Panc1 (cell line): ENCODE measurements around the gene RUSF1.

ENCODE experiments used
- TCF7L2 ChIP-seq: IDR thresholded peaks from 2 replicates; pipeline ENCODE4 v1.6.1; 2011; ENCODE audit warnings: mild to moderate bottlenecking, low read depth, low read length, inconsistent platforms
- TF ChIP-seq, protein P1 (sequence below): fragments of 450-650 bp; IDR thresholded peaks from 2 replicates; pipeline ENCODE4 v1.5.1; 2017; ENCODE audit warnings: mild to moderate bottlenecking

DNA sequence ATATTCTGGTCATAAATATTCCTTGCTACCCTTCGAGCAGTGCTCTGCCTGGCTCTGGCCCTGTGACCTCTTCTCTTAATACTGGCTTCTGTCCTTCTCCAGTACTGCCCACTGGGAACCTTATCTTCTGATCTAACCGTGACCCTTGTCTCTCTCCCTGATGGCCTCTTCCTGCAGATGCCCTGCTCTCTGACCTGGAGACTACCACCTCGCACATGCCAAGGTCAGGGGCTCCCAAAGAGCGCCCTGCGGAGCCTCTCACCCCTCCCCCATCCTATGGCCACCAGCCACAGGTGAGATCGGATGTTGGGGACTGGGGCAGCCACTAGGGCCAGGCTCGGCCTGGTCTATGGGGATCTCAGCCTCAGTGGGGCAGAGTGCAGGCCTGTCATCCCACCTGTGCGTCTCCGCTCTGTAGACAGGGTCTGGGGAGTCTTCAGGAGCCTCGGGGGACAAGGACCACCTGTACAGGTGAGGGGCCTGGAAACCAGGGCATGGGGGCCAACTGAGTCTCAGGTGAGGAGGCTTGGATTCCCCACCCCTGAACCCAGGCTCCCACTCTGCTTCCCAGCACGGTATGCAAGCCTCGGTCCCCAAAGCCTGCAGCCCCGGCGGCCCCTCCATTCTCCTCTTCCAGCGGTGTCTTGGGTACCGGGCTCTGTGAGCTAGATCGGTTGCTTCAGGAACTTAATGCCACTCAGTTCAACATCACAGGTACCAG, 34.8 kb downstream of the RUSF1 start:
- TF ChIP-seq, protein P1, sequence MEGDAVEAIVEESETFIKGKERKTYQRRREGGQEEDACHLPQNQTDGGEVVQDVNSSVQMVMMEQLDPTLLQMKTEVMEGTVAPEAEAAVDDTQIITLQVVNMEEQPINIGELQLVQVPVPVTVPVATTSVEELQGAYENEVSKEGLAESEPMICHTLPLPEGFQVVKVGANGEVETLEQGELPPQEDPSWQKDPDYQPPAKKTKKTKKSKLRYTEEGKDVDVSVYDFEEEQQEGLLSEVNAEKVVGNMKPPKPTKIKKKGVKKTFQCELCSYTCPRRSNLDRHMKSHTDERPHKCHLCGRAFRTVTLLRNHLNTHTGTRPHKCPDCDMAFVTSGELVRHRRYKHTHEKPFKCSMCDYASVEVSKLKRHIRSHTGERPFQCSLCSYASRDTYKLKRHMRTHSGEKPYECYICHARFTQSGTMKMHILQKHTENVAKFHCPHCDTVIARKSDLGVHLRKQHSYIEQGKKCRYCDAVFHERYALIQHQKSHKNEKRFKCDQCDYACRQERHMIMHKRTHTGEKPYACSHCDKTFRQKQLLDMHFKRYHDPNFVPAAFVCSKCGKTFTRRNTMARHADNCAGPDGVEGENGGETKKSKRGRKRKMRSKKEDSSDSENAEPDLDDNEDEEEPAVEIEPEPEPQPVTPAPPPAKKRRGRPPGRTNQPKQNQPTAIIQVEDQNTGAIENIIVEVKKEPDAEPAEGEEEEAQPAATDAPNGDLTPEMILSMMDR = no peak
- TF ChIP-seq TCF7L2 = no peak
